ENCODE results near the gene BSG.

DNA sequence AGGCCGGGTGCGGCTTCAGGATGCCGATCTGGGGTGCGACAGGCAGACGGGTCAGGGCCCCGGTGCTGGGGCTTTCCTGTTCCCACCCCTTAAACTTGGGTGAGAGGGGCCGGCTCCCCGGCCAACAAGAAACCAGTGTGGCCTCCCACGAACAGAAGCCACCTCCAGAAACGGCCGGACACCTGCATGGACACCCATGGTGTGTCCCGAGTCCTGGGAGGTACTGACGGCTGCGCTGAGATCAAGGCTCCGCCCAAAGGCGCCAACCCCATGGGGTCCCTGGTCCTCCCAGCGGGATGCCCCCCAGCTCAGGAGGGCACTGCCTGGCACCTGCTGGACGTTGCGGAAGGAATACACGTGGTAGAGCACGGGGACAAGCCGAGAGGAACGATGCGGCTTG lies 49.4 kb downstream of the BSG start:
- TF ChIP-seq, protein P1, sequence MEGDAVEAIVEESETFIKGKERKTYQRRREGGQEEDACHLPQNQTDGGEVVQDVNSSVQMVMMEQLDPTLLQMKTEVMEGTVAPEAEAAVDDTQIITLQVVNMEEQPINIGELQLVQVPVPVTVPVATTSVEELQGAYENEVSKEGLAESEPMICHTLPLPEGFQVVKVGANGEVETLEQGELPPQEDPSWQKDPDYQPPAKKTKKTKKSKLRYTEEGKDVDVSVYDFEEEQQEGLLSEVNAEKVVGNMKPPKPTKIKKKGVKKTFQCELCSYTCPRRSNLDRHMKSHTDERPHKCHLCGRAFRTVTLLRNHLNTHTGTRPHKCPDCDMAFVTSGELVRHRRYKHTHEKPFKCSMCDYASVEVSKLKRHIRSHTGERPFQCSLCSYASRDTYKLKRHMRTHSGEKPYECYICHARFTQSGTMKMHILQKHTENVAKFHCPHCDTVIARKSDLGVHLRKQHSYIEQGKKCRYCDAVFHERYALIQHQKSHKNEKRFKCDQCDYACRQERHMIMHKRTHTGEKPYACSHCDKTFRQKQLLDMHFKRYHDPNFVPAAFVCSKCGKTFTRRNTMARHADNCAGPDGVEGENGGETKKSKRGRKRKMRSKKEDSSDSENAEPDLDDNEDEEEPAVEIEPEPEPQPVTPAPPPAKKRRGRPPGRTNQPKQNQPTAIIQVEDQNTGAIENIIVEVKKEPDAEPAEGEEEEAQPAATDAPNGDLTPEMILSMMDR (IDR thresholded peaks at IDR 0.05 in 4 of 5, conservative IDR thresholded peaks at IDR 0.05 in 1 of 5): no peak
- TF ChIP-seq POLR2A (IDR thresholded peaks at IDR 0.05): no peak
